Activated T-helper 1 cell treated with Interleukin-2 at 50 U/mL for 16 hours (primary cell): Measurements from ENCODE around the gene LCE1A.

Experiments
- DNase-seq: peaks from one replicate; pipeline ENCODE4 v3.0.0-alpha.2; 2020; ENCODE audit warnings: low read depth

Gene LCE1A

GRCh38 chr1:152827173-152827572 is at the start of gene LCE1A:
TSS of gene LCE1A (plus strand) at chr1:152827473. CDS start at chr1:152827473, 0 bp downstream.
- no peak for DNase-seq

GRCh38 chr1:152777510-152778137 is 49.6 kb upstream of the LCE1A start:
- DNase-seq: no peak

DNA sequence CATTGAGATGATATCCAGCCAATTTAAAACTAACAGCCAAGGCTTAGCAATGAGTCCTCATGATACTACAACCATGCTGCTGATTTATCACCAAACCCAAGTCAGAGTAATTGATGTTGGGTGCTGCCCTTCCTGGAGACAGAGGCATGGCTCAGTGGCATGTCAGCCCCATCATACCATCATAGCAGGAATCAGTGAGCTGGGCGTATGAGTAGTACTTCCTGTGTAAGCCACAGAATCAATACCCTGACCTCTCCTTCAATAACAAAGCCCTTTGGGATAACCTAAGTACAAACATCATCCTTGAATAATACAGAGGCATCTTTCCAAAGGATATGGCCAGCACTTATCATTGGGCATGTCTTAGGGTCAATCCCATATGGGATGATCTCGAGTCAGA is 44.2 kb upstream of the LCE1A start:
- no peak for DNase-seq

DNA sequence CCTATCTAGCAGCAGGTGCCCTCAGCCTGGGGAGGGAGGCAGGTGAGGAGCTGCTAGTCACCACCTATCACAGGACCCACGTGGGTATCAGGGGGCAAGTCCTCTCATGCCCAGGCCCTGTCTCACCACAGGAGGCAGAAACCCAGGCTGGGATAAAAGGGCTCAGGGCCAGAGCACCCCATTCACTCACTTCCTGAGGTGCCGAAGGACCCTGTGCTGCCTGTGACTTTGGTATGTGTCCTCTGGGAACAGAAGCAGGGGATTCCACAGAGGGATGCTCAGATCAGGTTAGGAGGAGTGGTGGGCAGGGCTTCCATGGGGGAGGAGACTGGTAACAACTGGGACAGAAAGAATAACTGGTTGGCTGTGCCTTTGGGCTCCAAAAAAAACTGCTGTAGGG is 41.2 kb upstream of the LCE1A start, which contains the start of gene LCE1E:
LCE1E (plus strand) TSS at position 181 of the 400 bp plus-strand sequence. CDS start 1,043 bp downstream, outside the sequence.
- DNase-seq: no peak

GRCh38 chr1:152795686-152796085 is 31.6 kb upstream of the LCE1A start:
- no peak for DNase-seq

- DNase-seq: no peak
Measured at GRCh38 chr1:152796421-152796820, 30.9 kb upstream of the LCE1A start, which contains the start of gene LCE1D. TSS of gene LCE1D (plus strand) at chr1:152796721. CDS start at chr1:152797795, 1,074 bp downstream.

GRCh38 chr1:152801333-152801732 is 25.9 kb upstream of the LCE1A start:
- no peak for DNase-seq

GRCh38 chr1:152806576-152806975 is 20.7 kb upstream of the LCE1A start, which contains the start of gene LCE1C:
TSS of gene LCE1C (minus strand) at chr1:152806651. CDS start at chr1:152805478, 1,173 bp downstream.
- no peak for DNase-seq

DNA sequence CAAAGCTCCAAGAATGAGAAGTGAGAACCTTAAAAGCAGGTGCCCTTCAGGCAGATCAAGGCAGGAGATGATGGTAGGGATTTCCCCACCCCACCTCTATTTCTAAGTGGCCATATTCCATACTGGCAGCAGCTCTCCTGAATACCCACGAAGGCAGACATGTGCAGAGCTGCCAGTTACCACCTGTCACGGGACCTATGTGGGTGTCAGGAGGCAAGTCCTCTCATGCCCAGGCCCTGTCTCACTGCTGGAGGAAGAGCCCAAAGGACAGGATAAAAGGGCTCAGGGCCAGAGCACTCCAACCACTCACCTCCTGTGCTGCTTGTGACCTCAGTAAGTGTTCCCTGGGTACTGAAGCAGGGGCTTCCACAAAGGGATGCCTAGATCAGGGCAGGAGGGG is 16.2 kb upstream of the LCE1A start:
- no peak for DNase-seq

DNA sequence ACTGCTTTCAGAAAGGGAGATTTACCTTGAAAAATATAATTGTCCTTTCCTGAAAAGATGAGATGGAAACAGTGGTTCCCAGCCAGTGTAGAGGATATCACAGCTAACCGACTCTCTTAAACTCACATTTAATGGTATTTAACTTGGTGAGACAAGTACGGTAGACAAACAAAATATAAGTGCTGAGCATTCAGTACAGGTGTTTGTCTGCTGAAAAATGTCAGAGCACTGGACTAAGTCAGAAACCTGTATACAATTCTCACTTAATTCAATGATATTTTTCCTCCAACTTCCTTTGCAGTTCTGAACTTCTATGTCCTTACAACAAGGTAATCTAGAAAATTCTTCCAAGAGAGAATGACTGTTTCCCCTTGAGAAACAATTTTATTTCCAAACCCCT is 15.6 kb upstream of the LCE1A start, which contains the start of gene LCE1B:
LCE1B (plus strand) TSS at position 301 of the 400 bp plus-strand sequence. CDS start 476 bp downstream, outside the sequence.
- DNase-seq: no peak

DNA sequence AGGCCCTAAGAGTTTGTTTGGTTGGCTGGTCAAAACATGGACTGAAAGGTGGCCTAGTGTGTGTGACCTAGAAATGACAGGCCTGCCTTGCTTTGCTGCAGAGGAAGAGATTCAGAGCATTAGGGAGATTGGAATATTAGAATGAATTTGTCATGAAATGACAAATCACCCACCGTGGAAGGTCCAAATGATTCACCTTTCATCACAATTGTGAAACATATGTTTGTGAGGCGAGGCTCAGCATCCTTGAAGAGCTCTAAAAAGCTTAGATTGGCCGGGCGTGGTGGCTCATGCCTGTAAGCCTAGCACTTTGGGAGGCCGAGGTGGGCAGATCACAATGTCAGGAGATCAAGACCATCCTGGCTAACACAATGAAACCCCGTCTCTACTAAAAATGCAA is 10.0 kb upstream of the LCE1A start:
- no peak for DNase-seq

DNA sequence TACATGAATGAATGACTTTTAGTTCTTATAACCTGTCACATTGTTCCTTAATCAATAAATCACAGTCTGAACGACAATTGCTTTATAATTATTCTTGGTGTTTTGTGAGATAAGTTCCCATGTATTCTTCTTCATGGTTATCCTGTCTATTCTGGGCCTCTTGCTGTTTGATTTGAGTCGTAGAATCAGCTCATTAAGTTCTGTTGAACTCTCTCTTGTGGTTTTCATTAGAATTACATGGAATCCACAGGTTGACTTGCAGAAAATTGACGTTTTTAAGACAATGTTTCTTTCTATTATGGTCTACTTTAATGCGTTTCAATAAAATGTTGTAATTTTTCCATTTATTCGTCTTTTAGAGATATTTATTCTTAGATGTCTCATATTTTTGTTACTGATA is 4.0 kb upstream of the LCE1A start:
- no peak for DNase-seq

- no peak for DNase-seq
Measured at GRCh38 chr1:152824964-152825363, 2.3 kb upstream of the LCE1A start.

DNA sequence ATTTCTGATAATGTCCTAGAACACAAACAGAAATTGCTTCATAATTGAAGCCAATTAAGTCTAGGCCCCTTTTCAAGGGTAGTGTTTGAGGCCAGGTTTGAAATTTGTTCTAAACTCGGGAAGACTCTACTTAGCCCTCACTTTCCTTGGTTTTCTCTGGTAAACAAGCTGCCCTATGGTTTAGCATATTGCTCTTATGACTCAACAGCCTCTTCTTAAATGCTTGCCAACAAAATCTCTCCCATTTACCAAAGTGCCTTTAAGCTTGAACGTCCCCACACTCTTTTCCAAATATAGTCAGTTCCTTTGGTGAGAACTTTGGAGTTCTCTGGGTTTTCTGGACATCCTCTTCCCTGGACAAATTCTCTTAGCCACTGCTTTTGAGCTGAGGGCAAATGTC is 9.6 kb downstream of the LCE1A start:
- no peak for DNase-seq

DNA sequence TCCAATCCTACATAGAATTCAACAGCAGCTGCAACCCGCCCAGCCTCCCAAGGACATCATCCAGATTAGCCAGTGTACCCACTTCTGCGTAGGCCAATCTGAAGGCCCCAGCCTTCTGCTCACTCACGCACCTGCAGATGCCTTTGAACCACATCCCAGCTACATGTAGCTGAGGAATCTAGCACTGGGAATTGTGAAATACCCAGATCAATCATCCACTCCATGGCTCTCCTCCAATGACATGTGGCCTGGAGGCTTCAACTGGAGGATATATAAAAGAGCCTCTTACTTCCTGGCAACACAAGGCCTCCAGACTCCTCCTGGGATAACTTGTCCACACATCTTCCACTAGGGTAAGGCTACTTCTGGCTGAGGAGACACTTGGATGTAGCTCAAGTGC is 15.3 kb downstream of the LCE1A start, which contains the start of gene LCE6A:
LCE6A (plus strand) TSS at position 301 of the 400 bp plus-strand sequence. CDS start 665 bp downstream, outside the sequence.
- DNase-seq: no peak

GRCh38 chr1:152855661-152856060 is 28.4 kb downstream of the LCE1A start:
- DNase-seq: no peak

- no peak for DNase-seq
Measured at GRCh38 chr1:152858062-152858461, 30.8 kb downstream of the LCE1A start.

- DNase-seq: no peak
Measured at GRCh38 chr1:152859696-152860095, 32.4 kb downstream of the LCE1A start, which contains the start of gene LCE7A. TSS of gene LCE7A (plus strand) at chr1:152859996. CDS start at chr1:152860698, 702 bp downstream.

DNA sequence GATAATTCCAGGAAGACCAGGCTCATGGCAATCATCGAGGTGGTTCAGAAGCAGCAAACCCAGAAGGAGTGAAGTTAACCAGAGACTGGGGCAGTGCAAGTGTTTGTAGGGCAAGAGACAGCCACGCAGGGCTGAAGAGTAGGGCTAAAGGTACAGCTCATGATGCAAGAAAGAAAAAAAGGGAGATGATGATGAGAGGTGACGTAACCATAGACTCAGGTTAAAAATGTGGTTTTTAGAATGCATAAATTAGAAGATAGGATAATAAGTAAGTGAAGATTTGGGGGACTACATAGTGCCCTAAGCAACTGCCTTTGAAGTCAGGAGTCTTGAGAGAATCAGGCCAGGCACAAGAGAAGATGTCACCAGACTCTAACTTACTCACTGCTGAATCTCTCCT is 32.9 kb downstream of the LCE1A start:
- DNase-seq: no peak

DNA sequence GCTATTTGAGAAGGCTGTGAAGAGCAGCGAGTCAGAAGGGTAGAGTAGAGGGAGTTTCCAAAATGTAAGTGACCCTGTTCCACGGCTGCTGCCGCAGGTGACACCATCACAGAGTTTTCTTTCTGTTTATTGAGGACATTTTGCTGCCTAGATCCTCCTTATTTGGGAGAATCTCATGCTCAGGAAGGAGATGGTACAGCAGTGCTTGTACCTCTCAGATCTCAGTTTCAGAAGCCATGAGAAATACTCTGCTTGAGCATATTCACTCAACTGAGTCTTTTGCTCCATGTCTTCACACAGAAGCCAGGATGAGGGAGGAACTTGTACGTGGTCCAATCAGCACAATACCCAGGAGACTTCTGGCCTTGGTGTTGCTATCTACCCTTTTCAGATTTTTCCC is 34.1 kb downstream of the LCE1A start:
- no peak for DNase-seq

GRCh38 chr1:152864443-152864842 is 37.2 kb downstream of the LCE1A start:
- no peak for DNase-seq

GRCh38 chr1:152866321-152866720 is 39.0 kb downstream of the LCE1A start:
- no peak for DNase-seq

- DNase-seq: peak; percentile 6
Measured at GRCh38 chr1:152869808-152870419, 42.6 kb downstream of the LCE1A start.
